ENCODE data around the gene JMY.

DNA sequence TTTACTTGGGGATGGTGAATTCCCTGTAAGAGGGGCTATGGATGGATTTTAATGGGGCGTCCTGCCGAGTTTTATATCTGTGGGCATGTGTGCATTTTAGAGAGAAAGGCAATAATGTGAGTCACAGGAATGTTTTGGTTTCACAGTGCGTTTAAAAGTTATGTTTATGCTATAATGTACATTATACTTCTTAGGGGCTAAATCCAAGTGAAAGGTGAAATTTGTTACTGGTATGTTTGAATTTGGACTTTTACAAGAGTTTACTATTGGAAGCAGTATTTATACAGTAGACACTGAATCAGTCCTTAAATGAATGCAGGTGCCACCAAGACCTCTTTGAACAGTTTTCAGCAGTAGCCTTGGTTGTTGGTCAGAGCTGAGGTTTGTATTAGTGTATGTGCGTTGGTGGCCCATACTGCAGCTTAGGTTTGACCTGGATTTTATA, 5.6 kb downstream of the JMY start:
- TF ChIP-seq CTCF (IDR thresholded peaks at IDR 0.05) (no peak), EP300 (IDR thresholded peaks at IDR 0.05) (no peak), POLR2AphosphoS5 (IDR thresholded peaks at IDR 0.05) (no peak)

Data from esophagus muscularis mucosa (tissue), 4 donors.